Activated naive CD8-positive, alpha-beta T cell treated with anti-CD3 and anti-CD28 coated beads, Interleukin-2, amount 10 ng/mL, durations not matched to agents 7 days and 5 days (primary cell): ENCODE measurements around the gene PCSK1N. TPM values are rescaled to one million over a fixed set of nuclear protein-coding genes. Genes with fewer than 3 reads are reported as not detected.
A peak's percentile ranks its signal among the peaks of the same experiment; 100 is the strongest.
"Not testable (repeated sequence)": the region's sequence is repeated elsewhere in the genome, so short reads cannot be mapped to it uniquely, and the experiment has no call there.

Experiments used
- ATAC-seq: fragments of 150-1000 bp; cut with Tn5 transposase; one replicate; pipeline ENCODE4 v1.10.0; 2021; ENCODE audit warnings: low read depth, moderate library complexity
- POLR2A ChIA-PET: fragments of 350-600 bp; sonication (Branson Sonifier 250); formaldehyde crosslinking; loops from one replicate; lab custom pipeline; 2021; ENCODE audit warnings: antibody characterized with exemption; lab: Charles Lee
- DNase-seq: peaks from one replicate; pipeline ENCODE4 v3.0.0; 2021
- H3K27ac Mint-ChIP-seq: one replicate; pipeline ENCODE4 v1.8.0; 2022; ENCODE audit warnings: mild to moderate bottlenecking, mixed read lengths
- H3K27me3 Mint-ChIP-seq: one replicate; pipeline ENCODE4 v1.8.0; 2022; ENCODE audit warnings: mild to moderate bottlenecking, moderate library complexity, mixed read lengths
- H3K36me3 Mint-ChIP-seq: one replicate; pipeline ENCODE4 v1.8.0; 2021; ENCODE audit warnings: mild to moderate bottlenecking, mixed read lengths
- H3K4me1 Mint-ChIP-seq: one replicate; pipeline ENCODE4 v1.8.0; 2021; ENCODE audit warnings: mixed read lengths
- H3K4me3 Mint-ChIP-seq: one replicate; pipeline ENCODE4 v1.8.0; 2022; ENCODE audit warnings: mild to moderate bottlenecking, moderate library complexity, mixed read lengths
- H3K9me3 Mint-ChIP-seq: one replicate; pipeline ENCODE4 v1.8.0; 2021; ENCODE audit warnings: mixed read lengths
- total RNA-seq, 2 experiments: library from RNA; stranded (reverse); gene quantifications; one replicate each; pipeline ENCODE4 v1.2.3, GENCODE V29; 2021

Gene PCSK1N, protein sequence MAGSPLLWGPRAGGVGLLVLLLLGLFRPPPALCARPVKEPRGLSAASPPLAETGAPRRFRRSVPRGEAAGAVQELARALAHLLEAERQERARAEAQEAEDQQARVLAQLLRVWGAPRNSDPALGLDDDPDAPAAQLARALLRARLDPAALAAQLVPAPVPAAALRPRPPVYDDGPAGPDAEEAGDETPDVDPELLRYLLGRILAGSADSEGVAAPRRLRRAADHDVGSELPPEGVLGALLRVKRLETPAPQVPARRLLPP
- 1 to 10 TPM in 1 of 2 experiments, under 1 TPM in 1; 0.68 to 1.2 TPM for total RNA-seq

DNA sequence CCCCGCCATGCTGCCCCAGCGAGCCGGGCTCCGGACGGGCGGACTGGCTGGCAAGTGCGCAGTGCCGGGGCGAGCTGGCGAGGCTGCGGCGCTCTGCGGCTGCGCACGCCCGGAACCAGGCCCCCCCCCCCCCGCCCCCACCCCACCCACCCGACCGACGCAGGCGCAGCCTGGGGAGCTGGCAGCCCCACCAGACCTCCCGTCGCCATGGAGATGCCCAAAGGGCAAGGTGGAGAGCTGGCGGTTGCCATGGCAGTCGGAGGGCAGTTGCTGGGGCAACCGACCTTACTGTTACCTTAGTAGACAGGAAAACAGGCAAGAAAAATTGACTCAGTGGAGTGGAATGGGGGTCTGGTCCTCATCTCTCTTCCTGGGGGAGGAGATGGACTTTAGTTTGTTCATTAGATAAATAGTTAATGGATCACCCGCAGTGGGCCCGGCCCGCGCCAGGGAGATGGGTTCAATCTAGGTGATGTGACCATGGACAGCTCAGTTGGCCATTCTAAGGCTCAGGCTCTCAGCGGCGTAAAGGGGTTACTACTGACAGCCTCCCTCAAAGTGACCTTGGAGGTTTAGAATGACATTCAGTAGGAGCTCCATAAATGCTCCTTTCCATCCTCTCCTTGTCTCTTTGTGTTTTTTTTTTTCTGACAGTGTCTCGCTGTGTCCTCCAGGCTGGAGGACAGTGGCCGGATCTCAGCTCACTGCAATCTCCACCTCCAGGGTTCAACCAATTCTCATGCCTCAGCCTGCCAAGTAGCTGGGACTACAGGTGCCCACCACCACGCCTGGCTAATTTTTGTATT, at the start of gene PCSK1N:
TSS of gene PCSK1N (minus strand) at position 87 of the 806 bp plus-strand sequence. CDS start at position 9, 78 bp downstream.
- DNase-seq: no peak
- Mint-ChIP-seq H3K4me1 (peaks cover 7% of the 10 kb centered on the region), H3K36me3 (peaks cover 2% of the 10 kb centered on the region), H3K9me3 (no peaks in the 10 kb centered on the region), H3K27ac (no peak within 1 kb of the TSS), H3K4me3 (peak within 1 kb of the TSS; percentile 62), H3K27me3 (peaks cover 38% of the 10 kb centered on the region)
- POLR2A ChIA-PET: no interaction called here
- no peak for ATAC-seq

DNA sequence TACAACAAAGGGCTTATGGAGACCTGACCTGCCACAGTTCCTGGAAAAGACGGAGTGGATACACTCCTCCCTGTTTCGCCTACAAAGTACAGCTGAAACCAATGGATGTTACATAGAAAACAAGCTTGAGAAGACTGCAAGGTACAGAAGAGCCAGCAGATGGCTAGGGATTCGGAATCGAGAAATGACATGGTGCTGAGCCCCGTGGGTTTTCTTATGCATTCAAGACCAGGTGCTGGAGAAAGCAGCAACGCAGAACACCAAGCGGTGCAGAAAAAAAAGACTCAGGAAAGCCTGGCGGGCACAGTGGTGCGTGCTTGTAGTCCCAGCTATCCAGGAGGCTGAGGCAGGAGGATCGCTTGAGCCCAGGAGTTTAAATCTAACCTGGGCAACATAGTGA, 48.3 kb upstream of the PCSK1N start:
- no peaks in the 10 kb centered on the region for H3K36me3 Mint-ChIP-seq
- H3K4me3 Mint-ChIP-seq: no peak overlapping the region
- ATAC-seq (no peak), DNase-seq (no peak)
- POLR2A ChIA-PET: no interaction called here
- H3K9me3 Mint-ChIP-seq: no peaks in the 10 kb centered on the region
- peaks cover 2% of the 10 kb centered on the region for H3K27me3 Mint-ChIP-seq
- no peaks in the 10 kb centered on the region for H3K4me1 Mint-ChIP-seq
- H3K27ac Mint-ChIP-seq: no peak overlapping the region

DNA sequence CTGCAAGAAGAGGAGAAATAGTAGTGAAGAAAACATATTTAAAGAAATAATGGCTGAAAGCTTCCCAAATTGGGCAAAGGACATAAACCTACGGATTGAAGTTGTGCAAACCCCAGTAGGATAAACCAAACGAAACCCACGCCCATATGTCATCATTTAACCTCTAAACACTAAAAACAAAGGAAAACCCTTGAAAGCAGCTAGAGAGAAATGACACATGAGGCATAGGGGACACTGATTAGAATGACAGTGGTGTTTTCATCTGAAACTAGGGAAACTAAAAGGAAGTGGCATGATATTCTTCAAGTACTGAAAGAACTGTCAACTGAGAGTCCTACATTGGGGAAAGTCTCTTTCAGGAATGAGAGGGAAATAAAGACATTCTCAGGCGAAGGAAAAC, 41.5 kb upstream of the PCSK1N start:
- H3K9me3 Mint-ChIP-seq, POLR2A ChIA-PET, ATAC-seq, DNase-seq, H3K27ac Mint-ChIP-seq, H3K4me3 Mint-ChIP-seq, H3K27me3 Mint-ChIP-seq, H3K36me3 Mint-ChIP-seq, H3K4me1 Mint-ChIP-seq: not testable (repeated sequence)

DNA sequence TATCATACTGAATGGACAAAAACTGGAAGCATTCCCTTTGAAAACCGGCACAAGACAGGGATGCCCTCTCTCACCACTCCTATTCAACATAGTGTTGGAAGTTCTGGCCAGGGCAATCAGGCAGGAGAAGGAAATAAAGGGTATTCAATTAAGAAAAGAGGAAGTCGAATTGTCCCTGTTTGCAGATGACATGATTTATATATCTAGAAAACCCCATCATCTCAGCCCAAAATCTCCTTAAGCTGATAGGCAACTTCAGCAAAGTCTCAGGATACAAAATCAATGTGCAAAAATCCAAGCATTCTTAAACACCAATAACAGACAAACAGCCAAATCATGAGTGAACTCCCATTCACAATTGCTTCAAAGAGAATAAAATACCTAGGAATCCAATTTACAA, 36.6 kb upstream of the PCSK1N start:
- H3K27ac Mint-ChIP-seq, H3K27me3 Mint-ChIP-seq, DNase-seq, H3K36me3 Mint-ChIP-seq, H3K9me3 Mint-ChIP-seq, H3K4me3 Mint-ChIP-seq, ATAC-seq, POLR2A ChIA-PET, H3K4me1 Mint-ChIP-seq: not testable (repeated sequence)

DNA sequence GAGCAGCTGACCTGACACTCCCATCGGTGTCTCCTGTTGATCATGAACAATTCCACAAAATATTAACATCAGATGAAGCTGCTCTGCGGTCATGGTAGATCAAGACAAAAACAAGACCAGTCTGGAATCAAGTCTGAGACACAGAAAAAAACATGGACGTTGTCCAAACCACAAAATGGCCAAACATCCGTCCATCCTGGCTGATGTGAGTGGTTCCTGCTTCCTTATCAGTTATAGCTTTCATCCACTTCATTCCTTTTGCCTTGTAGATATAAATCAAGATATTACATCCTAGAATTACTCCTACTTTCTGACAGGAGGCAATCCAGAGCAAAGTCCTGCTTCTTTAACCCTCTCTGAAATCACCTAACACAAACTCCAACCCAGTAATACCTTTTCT, 28.8 kb upstream of the PCSK1N start:
- Mint-ChIP-seq H3K27ac (no peak overlapping the region), H3K4me3 (no peak overlapping the region), H3K36me3 (no peaks in the 10 kb centered on the region), H3K9me3 (no peaks in the 10 kb centered on the region), H3K27me3 (peaks cover under 1% of the 10 kb centered on the region), H3K4me1 (no peaks in the 10 kb centered on the region)
- POLR2A ChIA-PET: no interaction called here
- ATAC-seq: no peak
- no peak for DNase-seq

DNA sequence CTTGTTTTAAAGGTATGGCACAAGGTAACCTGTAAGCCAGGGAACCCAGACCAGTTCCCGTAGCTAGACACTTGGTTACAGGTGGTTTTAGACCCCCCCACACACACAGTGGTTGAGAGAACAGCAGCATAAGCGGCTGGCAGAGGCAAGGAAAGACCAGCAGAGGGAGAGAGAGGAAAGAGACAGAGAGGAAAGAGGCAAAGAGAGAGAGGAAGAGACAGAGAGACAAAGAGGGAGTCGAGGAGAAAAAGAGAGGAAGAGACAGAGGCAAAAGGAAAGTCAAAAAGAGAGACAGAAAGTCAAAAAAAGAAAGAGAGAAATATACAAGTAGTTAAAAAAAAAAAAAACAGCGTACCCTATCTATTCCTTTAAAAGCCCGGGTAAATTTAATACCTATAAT, 19.5 kb upstream of the PCSK1N start:
- ATAC-seq: no peak
- DNase-seq: no peak
- Mint-ChIP-seq H3K4me3 (no peak overlapping the region), H3K27me3 (peaks cover 9% of the 10 kb centered on the region), H3K9me3 (no peaks in the 10 kb centered on the region), H3K4me1 (peaks cover 6% of the 10 kb centered on the region), H3K27ac (no peak overlapping the region), H3K36me3 (no peaks in the 10 kb centered on the region)
- POLR2A ChIA-PET: no interaction called here

DNA sequence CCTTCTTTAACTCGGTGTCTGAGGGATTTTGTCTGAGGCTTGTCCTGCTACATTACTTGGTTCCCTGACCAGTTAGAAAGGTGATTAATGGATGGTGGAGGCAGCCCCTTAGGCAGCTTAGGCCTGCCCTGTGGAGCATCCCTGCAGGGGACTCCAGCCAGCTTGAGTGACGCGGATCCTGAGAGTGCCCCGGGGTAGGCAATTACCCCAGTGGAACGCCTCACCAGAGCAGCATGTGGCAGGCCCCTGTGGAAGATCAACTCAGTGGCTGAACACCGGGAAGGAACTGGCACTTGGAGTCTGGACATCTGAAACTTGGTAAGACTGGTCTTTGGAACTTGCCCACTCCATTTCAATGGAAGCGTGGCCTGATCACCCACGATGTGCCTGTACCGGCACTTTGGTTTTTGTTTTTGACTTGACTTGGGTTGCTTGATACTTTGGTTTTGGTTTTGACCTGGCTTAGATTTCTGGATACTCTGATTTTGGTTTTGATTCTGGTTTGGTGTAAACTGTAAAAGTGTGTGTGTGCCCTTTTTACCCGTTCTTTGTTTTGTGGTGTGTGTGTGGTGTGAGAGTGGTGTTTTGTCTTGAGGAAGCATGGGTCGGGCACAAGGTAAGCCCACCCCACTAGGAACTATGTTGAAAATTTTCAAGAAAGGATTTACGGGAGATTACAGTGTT, 18.9 kb upstream of the PCSK1N start:
- H3K36me3 Mint-ChIP-seq, ATAC-seq, H3K9me3 Mint-ChIP-seq, H3K27me3 Mint-ChIP-seq, H3K4me1 Mint-ChIP-seq, H3K27ac Mint-ChIP-seq, DNase-seq, H3K4me3 Mint-ChIP-seq, POLR2A ChIA-PET: not testable (repeated sequence)

DNA sequence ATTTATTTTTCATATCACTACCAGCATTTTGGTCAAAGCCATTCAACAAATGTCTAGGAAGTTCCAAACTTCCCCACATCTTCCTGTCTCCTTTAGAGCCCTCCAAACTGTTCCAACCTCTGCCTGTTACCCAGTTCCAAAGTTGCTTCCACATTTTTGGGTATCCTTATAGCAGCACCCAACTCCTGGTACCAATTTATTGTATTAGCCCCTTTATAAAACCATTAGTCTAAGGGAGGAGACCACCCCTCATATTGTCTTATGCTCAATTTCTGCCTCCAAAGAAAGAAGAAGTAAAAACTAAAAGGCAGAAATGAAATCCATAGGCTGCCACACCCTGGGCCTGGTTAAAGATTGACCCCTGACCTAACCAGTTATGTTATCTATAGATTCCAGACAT, 18.1 kb upstream of the PCSK1N start:
- peaks cover 10% of the 10 kb centered on the region for H3K4me1 Mint-ChIP-seq
- DNase-seq, H3K27me3 Mint-ChIP-seq, POLR2A ChIA-PET, H3K4me3 Mint-ChIP-seq, H3K36me3 Mint-ChIP-seq, H3K9me3 Mint-ChIP-seq, ATAC-seq, H3K27ac Mint-ChIP-seq: not testable (repeated sequence)

DNA sequence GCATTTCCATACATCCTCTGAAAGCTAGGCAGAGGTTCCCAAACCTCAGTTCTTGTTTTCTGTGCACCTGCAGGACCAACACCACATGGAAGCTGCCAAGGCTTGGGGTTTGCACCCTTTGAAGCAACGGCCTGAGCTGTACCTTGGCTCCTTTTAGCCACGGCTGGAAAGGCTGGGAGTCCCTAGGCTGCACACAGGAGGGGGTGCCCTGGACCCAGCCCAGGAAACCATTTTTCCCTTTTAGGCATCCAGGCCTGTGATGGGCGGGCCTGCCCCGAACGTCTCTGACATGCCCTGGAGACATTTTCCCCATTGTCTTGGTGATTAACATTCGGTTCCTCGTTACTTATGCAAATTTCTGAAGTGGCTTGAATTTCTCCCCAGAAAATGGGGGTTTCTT, 17.4 kb upstream of the PCSK1N start:
- H3K4me3 Mint-ChIP-seq: no peak overlapping the region
- H3K27ac Mint-ChIP-seq: no peak overlapping the region
- H3K4me1 Mint-ChIP-seq: peaks cover 10% of the 10 kb centered on the region
- H3K36me3 Mint-ChIP-seq: no peaks in the 10 kb centered on the region
- no peaks in the 10 kb centered on the region for H3K9me3 Mint-ChIP-seq
- DNase-seq (no peak), ATAC-seq (no peak)
- POLR2A ChIA-PET: no interaction called here
- peaks cover 9% of the 10 kb centered on the region for H3K27me3 Mint-ChIP-seq

DNA sequence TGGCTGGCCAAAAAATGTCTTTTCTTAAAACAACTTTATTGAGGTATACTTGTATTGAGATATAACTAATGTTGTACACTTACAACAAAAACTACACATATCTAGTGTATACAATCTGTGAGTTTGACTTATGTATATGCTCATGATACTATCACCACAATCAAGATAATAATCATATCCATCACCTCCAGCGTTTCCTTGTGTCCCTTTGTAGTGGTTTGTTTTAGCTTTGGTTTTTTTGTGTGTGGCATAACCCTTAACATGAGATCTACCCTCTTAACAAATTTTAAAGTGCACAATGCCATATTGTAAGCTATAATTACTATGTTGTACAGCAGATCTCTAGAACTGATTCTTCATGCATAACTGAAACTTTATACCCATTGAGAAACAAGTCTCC, 13.4 kb upstream of the PCSK1N start:
- Mint-ChIP-seq H3K27ac (no peak overlapping the region), H3K9me3 (no peaks in the 10 kb centered on the region), H3K27me3 (peaks cover 3% of the 10 kb centered on the region), H3K36me3 (no peaks in the 10 kb centered on the region), H3K4me1 (peaks cover 5% of the 10 kb centered on the region), H3K4me3 (no peak overlapping the region)
- POLR2A ChIA-PET: no interaction called here
- DNase-seq (no peak), ATAC-seq (no peak)

DNA sequence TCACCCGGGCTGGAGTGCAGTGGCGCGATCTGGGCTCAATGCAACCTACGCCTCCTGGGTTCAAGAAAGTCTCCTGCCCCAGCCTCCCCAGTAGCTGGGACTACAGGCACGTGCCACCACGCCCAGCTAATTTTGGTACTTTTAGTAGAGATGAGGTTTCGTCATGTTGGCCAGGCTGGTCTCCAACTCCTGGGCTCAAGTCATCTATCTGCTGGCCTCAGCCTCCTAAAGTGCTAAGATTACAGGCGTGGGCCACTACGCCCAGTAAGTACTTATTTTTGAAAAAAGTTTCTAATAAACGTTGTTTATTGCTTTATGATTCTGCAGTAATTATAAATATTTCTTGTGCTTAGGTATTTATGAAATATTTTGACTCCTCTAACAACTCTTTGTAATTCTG, 4.3 kb upstream of the PCSK1N start:
- no peaks in the 10 kb centered on the region for H3K9me3 Mint-ChIP-seq
- DNase-seq (no peak), ATAC-seq (no peak)
- H3K27me3 Mint-ChIP-seq: peaks cover 15% of the 10 kb centered on the region
- POLR2A ChIA-PET: no interaction called here
- H3K4me1 Mint-ChIP-seq: peaks cover 2% of the 10 kb centered on the region
- no peak overlapping the region for H3K27ac Mint-ChIP-seq
- H3K4me3 Mint-ChIP-seq: no peak overlapping the region
- H3K36me3 Mint-ChIP-seq: peaks cover under 1% of the 10 kb centered on the region

DNA sequence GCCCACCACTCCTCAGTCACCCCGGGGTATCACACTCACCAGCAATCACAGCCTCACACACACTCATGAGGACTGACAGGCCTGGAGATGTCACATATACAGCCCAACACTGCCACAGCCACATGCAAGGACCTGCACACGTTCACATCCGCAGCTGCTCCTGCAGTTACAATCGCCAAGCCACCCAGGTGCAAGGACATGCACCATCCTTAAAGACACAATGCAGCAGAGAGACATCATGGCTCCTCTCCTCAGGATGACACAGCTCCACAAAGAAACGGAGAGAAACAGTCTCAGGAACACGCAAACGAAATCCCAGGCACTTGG, 1.1 kb downstream of the PCSK1N start:
- ATAC-seq (no peak), DNase-seq (no peak)
- peaks cover 38% of the 10 kb centered on the region for H3K27me3 Mint-ChIP-seq
- no peak overlapping the region for H3K27ac Mint-ChIP-seq
- POLR2A ChIA-PET: no interaction called here
- peaks cover 2% of the 10 kb centered on the region for H3K36me3 Mint-ChIP-seq
- no peaks in the 10 kb centered on the region for H3K9me3 Mint-ChIP-seq
- H3K4me1 Mint-ChIP-seq: peaks cover 7% of the 10 kb centered on the region
- peak overlapping the region; percentile 62 for H3K4me3 Mint-ChIP-seq

DNA sequence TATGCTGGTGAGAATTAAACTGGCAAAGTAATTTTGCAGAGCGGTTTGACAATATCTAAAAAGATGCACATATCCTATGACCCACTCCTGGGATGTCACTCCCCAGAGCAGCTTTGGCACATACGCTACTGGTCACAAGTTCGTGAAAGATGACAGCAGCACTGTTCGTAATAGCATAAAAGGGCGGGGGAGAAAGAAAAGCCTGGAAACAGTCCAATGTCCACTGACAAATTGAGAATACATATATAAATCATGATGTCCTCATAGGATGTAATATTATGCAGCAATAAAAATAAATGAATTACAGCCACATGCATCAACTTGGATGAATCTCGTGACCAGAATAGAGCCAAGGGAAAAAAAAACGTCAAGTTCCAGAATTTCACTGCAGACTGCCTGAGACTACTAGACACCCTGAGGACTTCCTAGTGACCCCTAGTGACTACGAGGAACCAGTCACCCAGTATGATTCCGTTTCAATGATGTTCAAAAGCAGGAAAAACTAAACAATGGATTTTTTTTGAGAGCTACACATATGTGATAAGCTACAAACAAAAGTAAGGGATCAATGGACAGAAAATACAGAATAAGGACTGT, 1.8 kb downstream of the PCSK1N start:
- no peak for ATAC-seq
- peaks cover 7% of the 10 kb centered on the region for H3K4me1 Mint-ChIP-seq
- DNase-seq: no peak
- no peaks in the 10 kb centered on the region for H3K9me3 Mint-ChIP-seq
- peaks cover 38% of the 10 kb centered on the region for H3K27me3 Mint-ChIP-seq
- H3K4me3 Mint-ChIP-seq: no peak overlapping the region
- H3K27ac Mint-ChIP-seq: no peak overlapping the region
- POLR2A ChIA-PET: no interaction called here
- H3K36me3 Mint-ChIP-seq: peaks cover 2% of the 10 kb centered on the region
